Measurements from ENCODE around the gene DLG2. TPM values are rescaled to one million over a fixed set of nuclear protein-coding genes. Genes with fewer than 3 reads are reported as not detected.
A peak's percentile ranks its signal among the peaks of the same experiment; 100 is the strongest.

DLG2 gene
- total RNA-seq, 1 donor from 2014 or later, result 0.26 TPM

- DNase-seq (ENCODE audit: low read depth) (no peak), FAIRE-seq (no peak)
- TF ChIP-seq CTCF (IDR thresholded peaks at IDR 0.05; ENCODE audit: insufficient read depth, low read length, severe bottlenecking), result no peak
- Histone ChIP-seq H3K27me3 (ENCODE audit: control insufficient read depth, insufficient read depth, low read length) (no peaks in the 10 kb centered on the region), H3K4me3 (ENCODE audit: low read depth, low read length) (no peak overlapping the region), H3K36me3 (ENCODE audit: control insufficient read depth, insufficient read depth, low read length) (no peaks in the 10 kb centered on the region)
These were observed 528.1 kb downstream of the DLG2 start for GRCh38 chr11:85098996-85099395.

- TF ChIP-seq CTCF (IDR thresholded peaks at IDR 0.05; ENCODE audit: insufficient read depth, low read length, severe bottlenecking), result no peak
- DNase-seq (ENCODE audit: low read depth) (no peak), FAIRE-seq (no peak)
- H3K4me3 ChIP-seq (ENCODE audit: low read depth, low read length), result no peak overlapping the region
- no peaks in the 10 kb centered on the region for H3K27me3 ChIP-seq (ENCODE audit: control insufficient read depth, insufficient read depth, low read length)
- no peaks in the 10 kb centered on the region for H3K36me3 ChIP-seq (ENCODE audit: control insufficient read depth, insufficient read depth, low read length)
These were observed 530.2 kb downstream of the DLG2 start for GRCh38 chr11:85096939-85097338.

GRCh38 chr11:85095239-85095638 lies 531.9 kb downstream of the DLG2 start:
- FAIRE-seq (no peak), DNase-seq (ENCODE audit: low read depth) (no peak)
- no peaks in the 10 kb centered on the region for H3K27me3 ChIP-seq (ENCODE audit: control insufficient read depth, insufficient read depth, low read length)
- H3K4me3 ChIP-seq (ENCODE audit: low read depth, low read length), result no peak overlapping the region
- no peaks in the 10 kb centered on the region for H3K36me3 ChIP-seq (ENCODE audit: control insufficient read depth, insufficient read depth, low read length)
- no peak for TF ChIP-seq CTCF (IDR thresholded peaks at IDR 0.05; ENCODE audit: insufficient read depth, low read length, severe bottlenecking)

GRCh38 chr11:85094795-85095194 lies 532.3 kb downstream of the DLG2 start:
- TF ChIP-seq CTCF (IDR thresholded peaks at IDR 0.05; ENCODE audit: insufficient read depth, low read length, severe bottlenecking), result no peak
- no peak overlapping the region for H3K4me3 ChIP-seq (ENCODE audit: low read depth, low read length)
- H3K36me3 ChIP-seq (ENCODE audit: control insufficient read depth, insufficient read depth, low read length), result no peaks in the 10 kb centered on the region
- DNase-seq (ENCODE audit: low read depth) (no peak), FAIRE-seq (no peak)
- H3K27me3 ChIP-seq (ENCODE audit: control insufficient read depth, insufficient read depth, low read length), result no peaks in the 10 kb centered on the region

DNA sequence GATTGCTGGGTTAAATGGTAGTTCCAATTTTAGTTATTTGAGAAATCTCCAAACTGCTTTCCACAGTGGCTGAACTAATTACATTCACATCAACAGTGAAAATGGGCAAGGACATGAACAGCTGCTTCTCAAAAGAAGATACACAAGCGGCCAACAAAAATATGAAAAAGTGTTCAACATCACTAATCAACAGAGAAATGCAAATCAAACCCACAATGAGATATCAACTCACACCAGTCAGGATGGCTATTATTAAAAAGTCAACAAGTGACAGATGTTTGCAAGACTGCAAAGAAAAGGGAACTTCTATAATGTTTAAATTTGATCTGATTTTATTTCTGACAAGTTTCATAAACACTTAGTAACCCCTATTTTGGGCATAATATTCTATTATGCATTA lies 537.5 kb downstream of the DLG2 start:
- TF ChIP-seq CTCF (IDR thresholded peaks at IDR 0.05; ENCODE audit: insufficient read depth, low read length, severe bottlenecking), result no peak
- DNase-seq (ENCODE audit: low read depth), result no peak
- no peaks in the 10 kb centered on the region for H3K36me3 ChIP-seq (ENCODE audit: control insufficient read depth, insufficient read depth, low read length)
- no peak for FAIRE-seq
- H3K4me3 ChIP-seq (ENCODE audit: low read depth, low read length), result no peak overlapping the region
- no peaks in the 10 kb centered on the region for H3K27me3 ChIP-seq (ENCODE audit: control insufficient read depth, insufficient read depth, low read length)

- Histone ChIP-seq H3K4me3 (ENCODE audit: low read depth, low read length) (no peak overlapping the region), H3K27me3 (ENCODE audit: control insufficient read depth, insufficient read depth, low read length) (no peaks in the 10 kb centered on the region), H3K36me3 (ENCODE audit: control insufficient read depth, insufficient read depth, low read length) (no peaks in the 10 kb centered on the region)
- TF ChIP-seq CTCF (IDR thresholded peaks at IDR 0.05; ENCODE audit: insufficient read depth, low read length, severe bottlenecking), result no peak
- DNase-seq (ENCODE audit: low read depth) (peak; percentile 7), FAIRE-seq (no peak)
These were observed 538.9 kb downstream of the DLG2 start for GRCh38 chr11:85088286-85088685.

Data from bronchial epithelial cell (primary cell).